Measurements from ENCODE around the gene THSD7B.

DNA sequence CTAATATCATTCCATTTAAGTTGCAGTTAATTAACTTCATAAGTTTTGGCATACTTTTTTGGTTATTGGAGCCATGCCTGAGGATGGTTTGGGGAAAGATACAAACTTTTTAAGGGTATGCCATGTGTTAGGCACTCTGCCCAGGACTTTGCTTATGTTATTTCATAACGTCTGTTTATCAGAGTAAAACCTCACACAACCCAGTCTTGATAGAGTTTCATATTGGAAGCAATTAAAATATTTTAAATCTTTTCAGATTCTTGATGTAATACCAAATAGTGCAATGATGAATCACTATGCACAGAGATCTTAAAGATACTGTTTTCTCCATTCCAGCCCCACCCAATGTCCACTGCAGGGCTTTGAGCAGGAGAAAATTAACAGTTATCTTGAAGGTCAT, 669.8 kb downstream of the THSD7B start:
- no peak for TF ChIP-seq POLR2A (IDR thresholded peaks at IDR 0.05)
- TF ChIP-seq, protein P1, sequence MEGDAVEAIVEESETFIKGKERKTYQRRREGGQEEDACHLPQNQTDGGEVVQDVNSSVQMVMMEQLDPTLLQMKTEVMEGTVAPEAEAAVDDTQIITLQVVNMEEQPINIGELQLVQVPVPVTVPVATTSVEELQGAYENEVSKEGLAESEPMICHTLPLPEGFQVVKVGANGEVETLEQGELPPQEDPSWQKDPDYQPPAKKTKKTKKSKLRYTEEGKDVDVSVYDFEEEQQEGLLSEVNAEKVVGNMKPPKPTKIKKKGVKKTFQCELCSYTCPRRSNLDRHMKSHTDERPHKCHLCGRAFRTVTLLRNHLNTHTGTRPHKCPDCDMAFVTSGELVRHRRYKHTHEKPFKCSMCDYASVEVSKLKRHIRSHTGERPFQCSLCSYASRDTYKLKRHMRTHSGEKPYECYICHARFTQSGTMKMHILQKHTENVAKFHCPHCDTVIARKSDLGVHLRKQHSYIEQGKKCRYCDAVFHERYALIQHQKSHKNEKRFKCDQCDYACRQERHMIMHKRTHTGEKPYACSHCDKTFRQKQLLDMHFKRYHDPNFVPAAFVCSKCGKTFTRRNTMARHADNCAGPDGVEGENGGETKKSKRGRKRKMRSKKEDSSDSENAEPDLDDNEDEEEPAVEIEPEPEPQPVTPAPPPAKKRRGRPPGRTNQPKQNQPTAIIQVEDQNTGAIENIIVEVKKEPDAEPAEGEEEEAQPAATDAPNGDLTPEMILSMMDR (IDR thresholded peaks at IDR 0.05), result no peak
- TF ChIP-seq EP300 (IDR thresholded peaks at IDR 0.05; ENCODE audit: low read depth), result no peak
- no peak for TF ChIP-seq POLR2AphosphoS5 (IDR thresholded peaks at IDR 0.05)
